Epithelial cell of proximal tubule (primary cell): ENCODE data around the gene SYNE3. TPM values are rescaled to one million over a fixed set of nuclear protein-coding genes. Genes with fewer than 3 reads are reported as not detected.

Source experiments
- DNase-seq: peaks from one replicate; pipeline ENCODE4 v3.0.0-alpha.2; 2011; ENCODE audit warnings: low read depth
- H3K4me3 ChIP-seq: 2 replicates; pipeline ENCODE4 v1.5.1; 2011; ENCODE audit warnings: low read depth, mild to moderate bottlenecking, low read length
- CTCF ChIP-seq: conservative IDR thresholded peaks from 2 replicates; pipeline ENCODE4 v1.5.1; 2012; ENCODE audit warnings: low read depth, mild to moderate bottlenecking, low read length
- total RNA-seq: library from RNA; depleted of rRNA; stranded (reverse); fragments of >200 nt; gene quantifications from 2 replicates; pipeline ENCODE4 v1.2.3, GENCODE V29; 2015

SYNE3 gene
- total RNA-seq, 1 donor from 2014 or later: not detected

- no peak for TF ChIP-seq CTCF
- H3K4me3 ChIP-seq: no peak overlapping the region
- no peak for DNase-seq
Observed at GRCh38 chr14:95547626-95548327, 31.3 kb upstream of the SYNE3 start.

DNA sequence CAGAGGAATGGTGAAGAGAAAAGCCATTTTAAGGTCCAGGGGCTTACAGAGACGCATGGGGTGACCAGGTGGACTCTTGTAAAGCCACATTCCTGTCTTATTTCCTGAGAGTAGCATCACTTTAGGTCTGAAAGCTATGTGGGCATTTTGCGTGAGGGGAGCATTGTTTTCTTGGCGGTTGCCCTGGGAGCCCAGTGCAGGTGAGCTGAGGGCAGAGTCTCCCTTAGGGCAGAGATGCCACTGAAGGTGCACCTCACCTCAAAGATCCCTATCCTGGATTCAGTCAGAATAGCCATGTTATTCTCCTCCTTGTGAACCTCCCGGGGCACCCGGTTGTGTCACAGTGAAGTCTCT, 30.8 kb upstream of the SYNE3 start:
- no peak for DNase-seq
- H3K4me3 ChIP-seq: no peak overlapping the region
- no peak for TF ChIP-seq CTCF

- no peak for TF ChIP-seq CTCF
- no peak overlapping the region for H3K4me3 ChIP-seq
- DNase-seq: peak; percentile 77
Observed at GRCh38 chr14:95545515-95546168, 29.2 kb upstream of the SYNE3 start.

DNA sequence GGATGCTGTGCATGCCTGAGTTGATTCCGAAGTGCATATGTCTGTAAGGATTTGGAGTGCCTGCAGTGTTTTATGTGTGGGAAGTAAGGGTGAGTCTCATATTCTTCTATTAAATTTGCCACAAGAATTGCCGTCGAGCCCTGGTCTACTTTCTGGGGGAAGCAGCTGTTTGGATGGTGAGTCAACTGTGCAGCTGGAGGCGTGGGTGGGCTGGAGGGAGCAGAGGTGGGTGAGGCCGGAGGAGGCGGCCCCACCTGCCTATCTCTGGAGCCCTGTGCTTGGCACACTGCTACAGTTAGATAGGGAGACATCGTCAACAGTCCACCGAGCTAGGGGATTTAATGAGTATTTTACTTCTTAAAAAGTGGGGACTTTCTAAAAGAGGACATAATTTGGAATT, 28.1 kb upstream of the SYNE3 start:
- no peak for TF ChIP-seq CTCF
- no peak for DNase-seq
- no peak overlapping the region for H3K4me3 ChIP-seq

- no peak for DNase-seq
- H3K4me3 ChIP-seq: no peak overlapping the region
- TF ChIP-seq CTCF: no peak
Observed at GRCh38 chr14:95543021-95543420, 26.6 kb upstream of the SYNE3 start.

DNA sequence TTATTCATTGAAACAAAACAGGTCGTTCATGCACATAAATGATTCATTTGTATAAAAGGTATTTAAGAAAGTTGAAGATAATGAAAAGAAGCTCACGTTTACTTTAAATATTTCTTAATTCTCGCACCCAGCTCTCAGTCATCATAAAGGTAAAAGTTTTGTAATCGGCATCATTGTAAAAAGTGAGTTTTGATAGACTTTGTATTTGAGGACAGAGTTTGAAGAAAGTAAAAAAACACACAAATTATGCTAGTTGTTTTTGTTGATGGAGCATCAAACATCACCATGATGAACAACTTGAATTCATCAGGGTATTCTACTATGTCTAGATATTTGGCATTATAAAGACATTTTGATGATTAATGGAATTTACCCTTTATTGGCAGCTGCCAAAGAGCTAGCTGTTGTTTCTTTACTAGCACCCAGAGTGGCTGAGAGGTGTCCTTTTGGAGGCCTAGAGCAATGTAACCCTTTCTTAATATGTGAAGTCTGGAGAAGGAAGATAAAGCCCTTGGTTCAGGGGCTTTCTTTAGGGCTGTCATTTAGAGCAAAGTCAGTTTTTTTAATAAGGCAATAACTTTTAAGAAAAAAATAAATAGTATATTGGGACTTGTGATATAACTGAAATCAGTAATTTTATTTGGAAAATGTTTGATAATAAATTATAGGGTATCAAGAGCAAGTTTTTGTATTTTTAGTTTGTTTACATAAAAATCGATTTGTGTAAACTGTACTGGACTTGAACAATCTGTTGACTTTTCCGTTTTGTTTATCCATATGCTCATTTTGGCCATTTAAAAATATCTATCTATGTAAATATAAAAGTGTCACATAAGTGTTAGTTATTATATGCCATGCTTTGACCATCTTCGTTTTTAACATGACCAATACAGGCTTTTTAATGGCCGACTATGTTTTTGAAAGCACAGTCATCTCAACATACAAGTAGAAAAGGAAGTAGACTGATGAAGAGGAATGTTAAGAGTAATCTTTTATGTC, 25.8 kb upstream of the SYNE3 start:
- no peak for DNase-seq
- H3K4me3 ChIP-seq: no peak overlapping the region
- TF ChIP-seq CTCF: no peak
